ENCODE results near the gene PHYKPL. TPM values are rescaled to one million over a fixed set of nuclear protein-coding genes. Genes with fewer than 3 reads are reported as not detected.
A peak's percentile ranks its signal among the peaks of the same experiment; 100 is the strongest.

The PHYKPL gene
- 100 to 1,000 TPM; 107 to 265 (median 176) TPM for total RNA-seq
- 10 to 100 TPM; 38.8 to 50.2 TPM for polyA plus RNA-seq
- 128 reads per million, percentile 88 among the genes with 10 or more reads in this experiment for total RNA-seq

- ATAC-seq (peak; percentile 81), DNase-seq (peak; percentile 48 to 78 (median 63))
- H3K9me3 ChIP-seq (ENCODE audit: control insufficient read depth in 2 of 3, low read length in 3 of 3) = no peaks in the 10 kb centered on the region
- Mint-ChIP-seq H3K36me3 (peaks cover 9 to 36% (median 26%) of the 10 kb centered on the region in 5 donors), H3K4me1 (peaks cover 38 to 73% (median 58%) of the 10 kb centered on the region in 7 donors), H3K4me3 (peak within 1 kb of the TSS; percentile 75 to 90 (median 84)), H3K27me3 (no peaks in the 10 kb centered on the region), H3K9me3 (peaks cover 0 to 3% (median 0%) of the 10 kb centered on the region in 11 donors), H3K27ac (peak within 1 kb of the TSS; percentile 75 to 92 (median 86))
- ChIA-PET CTCF (interaction anchor here (1.7 kb wide), 1 partner anchor 318 kb away, joined by 5 read pairs; no protein-coding TSS in a partner anchor), POLR2A (interaction anchor here (0.7 to 3.0 kb wide), 6 partner anchors 9 to 393 kb away, joined by 3 to 16 read pairs (median 3); partner anchors contain the start of gene HNRNPAB)
- H3K4me1 ChIP-seq (ENCODE audit: control insufficient read depth in 2 of 2, insufficient read depth in 2 of 2, low read length in 2 of 2) = peaks cover 29 to 38% of the 10 kb centered on the region in 2 donors
- intact Hi-C loops (cut with micrococcal nuclease) = loop anchor here (1.0 to 10.0 kb wide), 6 partner anchors 28 to 1322 kb away; partner anchors contain the start of genes CLK4 (in 2 of the 2), HNRNPAB (in 2 of the 2), RUFY1 (in 1 of the 2) and ZNF879 (in 1 of the 2)
- H3K4me3 ChIP-seq (ENCODE audit: low read length) = peak within 1 kb of the TSS; percentile 63
- no peaks in the 10 kb centered on the region for H3K27me3 ChIP-seq (ENCODE audit: control insufficient read depth in 2 of 2, insufficient read depth in 2 of 2, low read length in 2 of 2)
- H3K36me3 ChIP-seq (ENCODE audit: control insufficient read depth in 2 of 3, insufficient read depth in 3 of 3, low read length in 3 of 3) = peaks cover 2 to 43% (median 7%) of the 10 kb centered on the region in 3 experiments
- H3K27ac ChIP-seq (ENCODE audit: low read depth, low read length) = peak within 1 kb of the TSS; percentile 95
Measured at GRCh38 chr5:178232124-178232919, at the start of gene PHYKPL. Gene PHYKPL (minus strand): TSS chr5:178232802. CDS start chr5:178232550, 252 bp downstream.

DNA sequence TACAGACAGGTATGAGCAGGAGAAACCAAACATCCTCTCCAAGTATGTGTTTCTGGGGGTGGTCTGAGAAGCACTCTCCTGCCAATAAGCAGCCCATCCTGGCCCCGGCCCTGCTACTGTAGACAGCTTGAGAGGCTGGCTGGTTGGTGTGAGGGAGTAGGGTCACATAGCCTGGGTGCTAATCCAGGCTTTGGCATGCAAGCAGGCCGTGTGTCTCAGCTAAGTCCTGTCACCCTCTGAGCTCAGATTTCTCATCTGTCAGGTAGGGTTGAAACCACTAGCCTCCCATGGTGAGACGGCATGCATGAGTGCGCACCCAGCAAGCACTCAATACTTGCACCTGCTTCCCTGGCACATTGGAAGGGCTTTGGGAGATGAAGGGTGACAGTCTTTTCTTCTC, 49.8 kb upstream of the PHYKPL start:
- ATAC-seq = no peak
- POLR2A ChIA-PET = no interaction called here
- peaks cover 2 to 9% (median 7%) of the 10 kb centered on the region in 5 donors for H3K27me3 Mint-ChIP-seq

GRCh38 chr5:178281331-178281730, 48.7 kb upstream of the PHYKPL start:
- no peak overlapping the region for H3K27ac Mint-ChIP-seq

More for the DNA sequence above, 49.8 kb upstream of the PHYKPL start:
- CTCF ChIA-PET = no interaction called here
- no peak for DNase-seq
- Histone ChIP-seq H3K27me3 (ENCODE audit: control insufficient read depth in 2 of 2, insufficient read depth in 2 of 2, low read length in 2 of 2) (no peaks in the 10 kb centered on the region), H3K4me1 (ENCODE audit: control insufficient read depth in 2 of 2, insufficient read depth in 2 of 2, low read length in 2 of 2) (peaks cover 0 to 4% of the 10 kb centered on the region in 2 donors), H3K9me3 (ENCODE audit: control insufficient read depth in 2 of 3, low read length in 3 of 3) (peaks cover 0 to 5% (median 3%) of the 10 kb centered on the region in 3 experiments), H3K4me3 (ENCODE audit: low read length) (no peak overlapping the region), H3K36me3 (ENCODE audit: control insufficient read depth in 2 of 3, insufficient read depth in 3 of 3, low read length in 3 of 3) (no peaks in the 10 kb centered on the region), H3K27ac (ENCODE audit: low read depth, low read length) (no peak overlapping the region)
- peaks cover 0 to 12% (median 10%) of the 10 kb centered on the region in 11 donors for H3K9me3 Mint-ChIP-seq
- H3K36me3 Mint-ChIP-seq = no peaks in the 10 kb centered on the region
- H3K27ac Mint-ChIP-seq = no peak overlapping the region
- peaks cover 0 to 6% (median 4%) of the 10 kb centered on the region in 7 donors for H3K4me1 Mint-ChIP-seq
- H3K4me3 Mint-ChIP-seq = no peak overlapping the region
- intact Hi-C loops (cut with micrococcal nuclease) = loop anchor here in 1 of 2 donors (5.0 to 10.0 kb wide), 2 partner anchors 272 to 1210 kb away; no protein-coding TSS in a partner anchor

DNA sequence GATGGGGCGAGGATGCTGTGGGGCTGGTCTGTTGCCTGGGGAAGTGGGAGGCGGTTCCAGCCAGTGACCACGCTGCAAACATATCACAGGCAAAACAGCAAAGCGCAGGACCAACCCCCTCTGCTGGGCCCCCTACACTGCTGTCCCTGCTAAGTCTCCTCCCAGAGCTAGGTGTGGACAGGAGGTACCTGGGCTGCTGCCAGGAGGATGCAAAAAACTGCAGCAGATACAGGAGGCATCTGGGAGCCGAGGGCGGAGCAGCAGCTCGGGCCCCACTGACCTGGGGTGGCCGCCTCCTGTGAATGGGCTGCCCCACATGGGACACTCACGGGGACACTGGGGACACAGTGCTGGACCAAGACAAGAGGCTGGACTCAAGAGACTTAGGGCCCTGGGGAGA, 48.0 kb upstream of the PHYKPL start:
- Histone ChIP-seq H3K4me3 (ENCODE audit: low read length) (no peak overlapping the region), H3K9me3 (ENCODE audit: control insufficient read depth in 2 of 3, low read length in 3 of 3) (peaks cover 0 to 5% (median 3%) of the 10 kb centered on the region in 3 experiments), H3K27me3 (ENCODE audit: control insufficient read depth in 2 of 2, insufficient read depth in 2 of 2, low read length in 2 of 2) (no peaks in the 10 kb centered on the region), H3K4me1 (ENCODE audit: control insufficient read depth in 2 of 2, insufficient read depth in 2 of 2, low read length in 2 of 2) (peaks cover 0 to 4% of the 10 kb centered on the region in 2 donors), H3K36me3 (ENCODE audit: control insufficient read depth in 2 of 3, insufficient read depth in 3 of 3, low read length in 3 of 3) (no peaks in the 10 kb centered on the region), H3K27ac (ENCODE audit: low read depth, low read length) (no peak overlapping the region)
- ATAC-seq (no peak), DNase-seq (no peak)
- H3K27me3 Mint-ChIP-seq = peaks cover 2 to 9% (median 7%) of the 10 kb centered on the region in 5 donors
- peaks cover 4 to 15% (median 10%) of the 10 kb centered on the region in 11 donors for H3K9me3 Mint-ChIP-seq
- no peak overlapping the region for H3K27ac Mint-ChIP-seq
- intact Hi-C loops (cut with micrococcal nuclease) = loop anchor here (1.0 to 10.0 kb wide), 3 partner anchors 274 to 1212 kb away; partner anchors contain the start of gene COL23A1 (in 1 of the 2)
- ChIA-PET POLR2A (no interaction called here), CTCF (interaction anchor here (0.6 to 2.4 kb wide), 6 partner anchors 9 to 1278 kb away, joined by 3 to 7 read pairs (median 4); no protein-coding TSS in a partner anchor)
- no peak overlapping the region for H3K4me3 Mint-ChIP-seq
- H3K4me1 Mint-ChIP-seq = peaks cover 0 to 6% (median 4%) of the 10 kb centered on the region in 7 donors
- H3K36me3 Mint-ChIP-seq = peaks cover 0 to 5% (median 0%) of the 10 kb centered on the region in 5 donors

More at GRCh38 chr5:178281331-178281730, 48.7 kb upstream of the PHYKPL start:
- peaks cover 2 to 9% (median 7%) of the 10 kb centered on the region in 5 donors for H3K27me3 Mint-ChIP-seq
- no peaks in the 10 kb centered on the region for H3K27me3 ChIP-seq (ENCODE audit: control insufficient read depth in 2 of 2, insufficient read depth in 2 of 2, low read length in 2 of 2)
- no peaks in the 10 kb centered on the region for H3K36me3 Mint-ChIP-seq
- ChIA-PET POLR2A (no interaction called here), CTCF (interaction anchor here (1.0 to 2.4 kb wide), 3 partner anchors 10 to 271 kb away, joined by 3 to 7 read pairs (median 6); no protein-coding TSS in a partner anchor)
- H3K4me1 ChIP-seq (ENCODE audit: control insufficient read depth in 2 of 2, insufficient read depth in 2 of 2, low read length in 2 of 2) = peaks cover 0 to 4% of the 10 kb centered on the region in 2 donors
- H3K9me3 Mint-ChIP-seq = peaks cover 0 to 12% (median 10%) of the 10 kb centered on the region in 11 donors
- no peak overlapping the region for H3K4me3 Mint-ChIP-seq
- DNase-seq = no peak
- no peak overlapping the region for H3K27ac ChIP-seq (ENCODE audit: low read depth, low read length)
- no peaks in the 10 kb centered on the region for H3K36me3 ChIP-seq (ENCODE audit: control insufficient read depth in 2 of 3, insufficient read depth in 3 of 3, low read length in 3 of 3)
- no peak for ATAC-seq
- intact Hi-C loops (cut with micrococcal nuclease) = loop anchor here in 1 of 2 donors (5.0 to 10.0 kb wide), 2 partner anchors 273 to 1211 kb away; no protein-coding TSS in a partner anchor
- peaks cover 0 to 5% (median 3%) of the 10 kb centered on the region in 3 experiments for H3K9me3 ChIP-seq (ENCODE audit: control insufficient read depth in 2 of 3, low read length in 3 of 3)
- H3K4me1 Mint-ChIP-seq = peaks cover 0 to 6% (median 4%) of the 10 kb centered on the region in 7 donors
- no peak overlapping the region for H3K4me3 ChIP-seq (ENCODE audit: low read length)

GRCh38 chr5:178279723-178280438, 47.3 kb upstream of the PHYKPL start:
- Mint-ChIP-seq H3K27me3 (peaks cover 2 to 9% (median 7%) of the 10 kb centered on the region in 5 donors), H3K36me3 (peaks cover 0 to 6% (median 0%) of the 10 kb centered on the region in 5 donors), H3K27ac (no peak overlapping the region), H3K4me3 (no peak overlapping the region), H3K4me1 (peaks cover 0 to 6% (median 4%) of the 10 kb centered on the region in 7 donors), H3K9me3 (peaks cover 4 to 16% (median 10%) of the 10 kb centered on the region in 11 donors)
- CTCF ChIA-PET = interaction anchor here (0.7 to 2.4 kb wide), 4 partner anchors 9 to 1214 kb away, joined by 3 to 7 read pairs (median 4); no protein-coding TSS in a partner anchor
- Histone ChIP-seq H3K4me1 (ENCODE audit: control insufficient read depth in 2 of 2, insufficient read depth in 2 of 2, low read length in 2 of 2) (peaks cover 0 to 4% of the 10 kb centered on the region in 2 donors), H3K27me3 (ENCODE audit: control insufficient read depth in 2 of 2, insufficient read depth in 2 of 2, low read length in 2 of 2) (no peaks in the 10 kb centered on the region), H3K4me3 (ENCODE audit: low read length) (no peak overlapping the region), H3K36me3 (ENCODE audit: control insufficient read depth in 2 of 3, insufficient read depth in 3 of 3, low read length in 3 of 3) (no peaks in the 10 kb centered on the region), H3K27ac (ENCODE audit: low read depth, low read length) (no peak overlapping the region), H3K9me3 (ENCODE audit: control insufficient read depth in 2 of 3, low read length in 3 of 3) (peaks cover 0 to 5% (median 3%) of the 10 kb centered on the region in 3 experiments)
- ATAC-seq (peak; percentile 68), DNase-seq (peak in 7 of 9 donors; percentile 28 to 71 (median 40))
- intact Hi-C loops (cut with micrococcal nuclease) = loop anchor here (1.0 to 10.0 kb wide), 4 partner anchors 275 to 1212 kb away; partner anchors contain the start of gene COL23A1 (in 1 of the 2)
- POLR2A ChIA-PET = no interaction called here
